ENCODE results near the gene SCAP. TPM values are rescaled to one million over a fixed set of nuclear protein-coding genes. Genes with fewer than 3 reads are reported as not detected.

SCAP gene
- 22.5 to 31.5 TPM (median 27.5 TPM) in 5 replicates for total RNA-seq (2022; extraction: Qiagen RNA extraction; ENCODE audit: low read depth)

DNA sequence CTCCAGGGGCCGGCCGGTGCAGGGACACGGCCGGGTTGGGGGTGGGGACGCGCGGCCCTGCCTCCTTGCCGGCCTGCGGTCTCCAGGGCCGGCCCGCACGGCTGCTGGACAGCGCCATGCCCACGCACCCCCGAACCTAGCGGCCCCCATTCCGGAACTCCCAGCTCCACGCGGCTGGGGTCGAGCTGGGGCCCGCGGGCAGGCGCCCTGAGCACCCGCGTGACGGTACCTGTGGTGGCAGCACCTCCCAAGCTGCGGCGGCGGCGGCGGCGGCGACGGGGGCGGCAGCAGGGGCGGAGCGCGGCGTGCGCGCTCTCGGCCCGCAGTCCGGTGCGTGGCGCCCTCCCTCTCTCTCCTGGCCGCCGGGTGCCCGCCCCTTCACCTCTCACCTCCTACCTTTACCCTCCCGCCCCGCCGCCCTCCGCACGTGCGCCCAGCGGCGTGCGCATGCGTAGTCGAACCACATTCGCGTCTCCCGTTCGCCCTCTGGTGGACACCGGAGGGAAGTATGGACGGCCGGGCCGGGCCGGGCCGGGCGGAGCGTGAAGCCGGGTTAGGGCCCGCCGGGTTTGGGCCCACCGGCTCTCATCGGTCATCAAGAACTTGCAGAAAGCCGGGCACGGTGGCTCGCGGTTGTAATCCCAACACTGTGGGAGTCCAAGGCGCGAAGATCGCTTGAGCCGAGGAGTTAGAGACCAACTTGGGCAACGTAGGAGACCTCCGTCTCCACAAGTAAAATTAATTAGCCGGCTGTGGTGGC is at the start of gene SCAP:
Gene SCAP, minus strand, starts transcription at position 372 of the 760 bp plus-strand sequence. CDS start 32,948 bp downstream, outside the sequence.

DNA sequence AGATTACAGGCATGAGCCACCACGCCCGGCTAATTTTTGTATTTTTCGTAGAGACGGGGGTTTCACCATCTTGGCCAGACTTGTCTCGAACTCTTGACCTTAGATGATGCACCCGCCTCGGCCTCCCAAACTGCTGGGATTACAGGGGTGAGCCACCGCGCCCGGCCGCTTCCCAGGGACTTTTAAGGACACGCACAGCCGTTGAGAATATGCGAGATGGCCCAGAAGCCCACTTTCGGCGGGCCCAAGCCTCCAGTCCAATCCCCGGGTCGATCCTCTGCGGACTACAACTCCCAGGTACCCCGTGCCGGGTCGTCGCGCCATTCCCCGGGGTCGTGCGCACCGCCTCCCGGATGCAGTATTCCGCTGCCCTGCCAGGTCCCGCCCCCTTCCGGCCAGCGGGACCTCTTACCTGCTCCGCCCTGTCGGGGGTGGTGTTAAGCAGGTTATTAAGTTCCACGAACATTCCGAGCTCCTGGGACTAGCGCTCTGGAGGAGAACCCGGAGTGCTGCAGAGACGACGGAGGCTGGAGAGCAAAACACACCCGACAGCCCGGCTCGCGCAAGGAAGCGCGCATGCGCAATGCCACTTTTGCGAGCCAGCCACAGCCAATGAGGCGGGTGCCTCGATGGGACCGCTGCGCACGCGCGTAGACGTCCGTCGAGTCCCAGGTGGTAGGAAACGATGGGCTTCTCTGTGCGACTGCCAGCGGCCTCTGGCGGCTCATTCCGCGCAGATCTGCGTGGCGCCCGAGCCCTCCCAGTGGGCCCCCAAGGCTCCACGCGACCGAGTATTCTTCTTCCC is 37.6 kb upstream of the SCAP start, which contains the start of gene ELP6:
Gene ELP6, minus strand, starts transcription at position 588 of the 805 bp plus-strand sequence. Its CDS starts 122 bp downstream, at position 466.

DNA sequence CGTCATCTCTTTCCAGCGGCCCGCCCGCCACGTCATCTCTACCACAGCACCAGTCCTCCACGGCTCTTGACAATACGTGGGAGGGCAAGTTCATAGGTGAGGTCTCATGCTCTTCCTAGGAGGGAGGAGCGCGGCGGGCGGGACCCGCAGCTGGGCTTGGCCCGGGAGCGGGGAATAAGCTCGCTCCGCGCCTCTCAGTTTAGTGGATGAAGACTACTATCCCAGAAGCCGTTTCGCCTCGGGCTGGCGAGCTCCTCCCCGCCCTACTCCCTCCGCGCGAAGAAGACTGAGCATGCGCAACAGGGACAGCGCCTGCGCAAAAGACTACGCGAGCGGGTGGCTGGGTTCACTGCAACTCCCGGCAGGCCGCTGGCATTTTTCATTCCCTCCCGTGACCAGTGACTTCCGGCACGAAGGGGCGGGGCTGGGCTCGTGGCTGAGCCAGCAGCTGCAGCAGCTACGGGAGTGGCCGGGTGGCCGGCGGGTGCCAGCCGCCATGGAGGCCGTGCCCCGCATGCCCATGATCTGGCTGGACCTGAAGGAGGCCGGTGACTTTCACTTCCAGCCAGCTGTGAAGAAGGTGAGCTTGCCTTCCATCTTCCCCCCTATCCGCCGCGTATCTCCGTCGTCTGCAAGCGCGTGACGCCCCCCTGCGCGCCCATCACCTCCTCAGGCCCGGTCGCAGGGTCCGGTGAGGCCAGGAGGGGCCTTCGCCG is 95.0 kb downstream of the SCAP start, which contains the start of gene PTPN23:
Gene PTPN23, plus strand, starts transcription at position 421 of the 716 bp plus-strand sequence. Its CDS starts 76 bp downstream, at position 497.

Other genes starting within 250 kb of the SCAP start
- gene KIF9, start 193.1 kb downstream of the SCAP start, total RNA-seq (2022; extraction: Qiagen RNA extraction; ENCODE audit: low read depth), result 18.4 to 22.2 TPM (median 19.6 TPM) in 5 replicates
- gene KLHL18, start 193.0 kb downstream of the SCAP start, total RNA-seq (2022; extraction: Qiagen RNA extraction; ENCODE audit: low read depth), result 15.9 to 22.3 TPM (median 17.0 TPM) in 5 replicates
- 20.9 to 28.4 TPM (median 22.8 TPM) in 5 replicates for gene PTPN23, start 94.9 kb downstream of the SCAP start, total RNA-seq (2022; extraction: Qiagen RNA extraction; ENCODE audit: low read depth)
- gene ELP6, start 37.8 kb upstream of the SCAP start, total RNA-seq (2022; extraction: Qiagen RNA extraction; ENCODE audit: low read depth), result 26.7 to 29.6 TPM (median 28.7 TPM) in 5 replicates
- gene CSPG5, start 102.9 kb upstream of the SCAP start, total RNA-seq (2022; extraction: Qiagen RNA extraction; ENCODE audit: low read depth), result 0.91 to 1.2 TPM (median 0.97 TPM) in 5 replicates

All from A549 treated with CpdA at 1 μM for 4 hours (cell line).